HG03135 (cell line): ENCODE measurements around the gene TTC7B.

Experiments
- ATAC-seq: cut with Tn5 transposase; IDR thresholded peaks from one replicate; pipeline ENCODE4 v1.9.1; 2021; ENCODE audit warnings: mild to moderate bottlenecking, moderate library complexity; ENCODE audit not compliant: unreplicated experiment

Gene TTC7B

DNA sequence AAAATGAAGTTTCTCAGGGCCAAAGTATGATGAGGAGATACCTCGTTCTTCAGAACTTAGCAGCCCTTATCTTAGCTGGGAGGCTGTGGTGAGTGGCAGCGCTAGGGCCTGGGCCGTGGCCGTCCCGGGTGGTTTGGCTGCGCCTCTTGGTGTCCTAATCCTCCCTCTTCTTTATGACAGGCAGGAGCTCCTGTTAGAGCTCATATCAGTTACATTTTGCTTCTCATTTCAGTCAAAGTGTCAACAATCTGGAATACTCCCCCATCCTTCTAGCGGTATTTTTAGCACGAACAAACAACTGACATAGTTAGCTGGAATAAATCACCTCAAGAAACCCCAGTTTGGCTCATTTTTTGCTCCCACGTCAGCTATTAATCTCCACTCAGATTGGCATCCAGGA is 188.8 kb downstream of the TTC7B start:
- no peak for ATAC-seq

DNA sequence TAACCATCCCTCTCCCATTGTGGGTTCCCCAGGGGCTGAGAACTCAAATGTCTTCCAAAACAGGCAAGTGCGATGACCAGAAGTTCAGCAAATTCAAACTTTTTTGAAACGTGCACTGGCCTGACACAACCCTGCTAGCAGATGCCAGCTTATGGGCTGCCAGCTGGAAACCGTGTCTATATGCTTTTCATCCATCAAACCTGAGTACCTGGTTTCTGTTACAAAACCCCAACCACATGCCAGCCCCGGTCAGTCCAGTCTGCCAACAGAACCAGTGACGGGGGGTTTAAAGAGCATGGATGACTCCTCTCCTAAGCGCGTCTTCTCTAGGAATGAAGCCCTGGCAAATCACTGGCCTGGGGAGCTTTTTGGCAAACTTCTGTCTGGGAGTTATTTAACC is 189.7 kb downstream of the TTC7B start:
- ATAC-seq = no peak

DNA sequence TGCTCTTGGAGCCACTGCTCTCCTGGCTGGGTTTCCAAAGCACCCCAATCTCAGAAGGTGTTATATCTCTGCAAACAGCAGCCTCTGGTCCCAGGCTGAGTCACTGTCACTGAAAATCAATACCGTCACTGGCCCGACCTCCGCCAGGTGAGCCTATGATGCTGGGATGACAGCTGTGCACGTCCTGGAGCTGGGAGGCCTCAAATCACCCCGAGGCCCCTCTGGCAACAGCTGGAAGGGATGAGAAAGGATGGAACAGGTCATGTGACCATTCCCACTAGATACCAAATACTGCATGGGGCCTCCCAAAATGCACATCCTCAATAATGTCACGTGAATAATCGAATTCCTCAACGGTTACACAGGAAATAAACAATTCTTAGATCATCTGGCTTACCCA is 190.8 kb downstream of the TTC7B start:
- no peak for ATAC-seq

DNA sequence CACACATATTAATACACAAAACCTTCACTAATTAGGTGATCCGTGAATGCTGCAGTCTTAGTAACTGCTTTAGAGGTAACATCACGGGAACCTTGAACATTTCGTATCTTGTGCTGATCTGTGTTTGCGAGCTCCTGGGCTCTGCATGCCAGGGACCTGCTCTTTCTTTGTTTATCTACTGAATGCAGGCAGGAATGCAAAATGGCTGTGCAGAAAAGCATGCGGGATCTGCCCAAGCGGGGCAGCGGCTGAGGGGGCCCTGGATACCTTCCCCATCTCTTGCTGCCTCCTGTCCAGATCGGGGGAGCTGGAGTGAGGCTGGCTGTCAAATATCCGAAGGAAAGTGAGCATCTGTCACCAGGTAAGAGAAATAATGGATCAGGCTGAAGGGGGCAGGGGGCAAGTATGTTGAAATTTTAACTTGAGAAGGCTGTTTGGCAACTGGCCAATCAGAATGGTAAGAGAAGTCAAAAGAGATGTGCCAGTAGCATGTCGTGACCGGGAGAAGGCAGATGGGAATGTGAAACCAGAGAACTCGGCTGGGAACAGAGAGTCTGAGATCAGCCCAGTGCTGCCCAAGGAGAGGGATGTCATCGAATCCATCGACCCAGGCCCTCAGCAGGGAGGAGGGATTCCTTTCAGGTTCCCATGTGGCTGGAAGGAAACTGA is 191.4 kb downstream of the TTC7B start:
- no peak for ATAC-seq

DNA sequence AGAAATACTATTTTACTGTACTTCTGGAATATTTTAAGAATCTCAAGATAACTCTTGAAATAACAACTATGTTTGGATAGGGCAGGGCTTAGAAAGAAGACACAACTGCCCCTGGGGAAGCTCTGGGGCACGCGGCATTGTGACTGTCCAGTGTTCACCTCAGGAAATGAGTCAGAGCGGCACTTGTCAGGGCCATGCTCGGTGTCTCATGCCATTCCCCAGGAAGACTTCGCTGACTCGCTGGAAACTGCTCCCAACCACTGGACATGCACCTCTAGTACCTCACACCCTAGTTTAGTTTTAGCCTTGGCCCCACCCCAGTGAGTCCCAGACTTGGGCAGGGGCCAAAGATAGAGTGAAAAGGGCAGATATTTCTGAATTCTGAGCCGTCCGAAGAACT is 192.0 kb downstream of the TTC7B start:
- no peak for ATAC-seq

DNA sequence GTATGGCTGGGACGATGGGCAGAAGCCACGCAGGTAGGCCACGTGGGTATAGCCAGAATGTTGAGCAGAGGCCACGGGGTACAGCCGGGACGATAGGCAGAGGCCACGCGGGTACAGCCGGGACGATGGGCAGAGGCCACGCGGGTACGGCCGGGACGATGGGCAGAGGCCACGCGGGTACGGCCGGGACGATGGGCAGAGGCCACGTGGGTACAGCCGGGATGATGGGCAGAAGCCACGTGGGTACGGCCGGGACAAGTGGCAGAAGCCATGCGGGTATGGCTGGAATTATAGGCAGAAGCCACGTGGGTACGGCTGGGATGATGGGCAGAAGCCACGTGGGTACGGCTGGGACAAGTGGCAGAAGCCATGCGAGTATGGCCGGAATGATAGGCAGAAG is 195.0 kb downstream of the TTC7B start:
- no peak for ATAC-seq

DNA sequence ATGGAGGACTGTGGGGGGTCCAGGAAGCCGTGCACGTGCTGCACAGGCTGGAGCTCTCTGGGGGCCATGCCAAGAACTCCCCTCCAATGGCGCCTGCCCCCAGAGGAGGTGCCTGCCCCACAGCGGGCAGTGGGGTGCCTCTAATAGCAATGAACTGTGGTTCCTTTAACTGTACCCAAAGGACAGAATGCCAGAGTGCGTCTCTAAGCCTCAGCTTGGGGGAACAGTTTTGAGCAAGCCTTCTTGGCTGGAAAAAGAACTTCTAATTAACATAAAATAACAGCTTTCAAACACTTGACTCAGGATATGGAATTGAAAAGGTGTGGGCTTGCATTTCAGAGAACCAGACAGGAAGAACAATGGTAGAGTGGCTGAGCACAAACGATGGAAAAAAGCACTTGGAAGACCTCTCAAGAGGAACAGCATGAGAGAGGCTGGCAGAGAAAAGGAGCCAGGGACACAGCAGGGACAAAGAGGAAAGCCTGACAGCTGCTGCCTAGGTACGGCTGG is 195.6 kb downstream of the TTC7B start:
- ATAC-seq = no peak

DNA sequence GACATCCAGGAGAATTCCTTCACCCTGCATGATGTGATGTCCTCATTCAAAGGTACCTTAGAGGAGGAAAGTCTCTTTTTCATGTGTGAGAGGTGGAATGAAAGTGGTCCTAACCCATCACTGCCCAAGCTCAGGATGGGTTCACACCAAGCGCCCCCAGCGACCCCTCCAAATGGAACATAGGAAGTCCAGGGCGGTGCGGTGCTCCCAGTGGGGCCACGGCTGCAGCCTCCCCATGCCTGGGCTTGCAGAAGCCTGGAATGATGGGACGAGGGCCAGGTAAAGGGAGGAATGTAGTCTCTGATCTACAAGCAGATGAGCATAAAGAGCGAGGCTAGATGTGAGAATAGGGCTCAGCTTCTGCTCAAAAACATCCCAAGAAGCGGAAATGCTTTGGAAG is 196.3 kb downstream of the TTC7B start:
- ATAC-seq = no peak

DNA sequence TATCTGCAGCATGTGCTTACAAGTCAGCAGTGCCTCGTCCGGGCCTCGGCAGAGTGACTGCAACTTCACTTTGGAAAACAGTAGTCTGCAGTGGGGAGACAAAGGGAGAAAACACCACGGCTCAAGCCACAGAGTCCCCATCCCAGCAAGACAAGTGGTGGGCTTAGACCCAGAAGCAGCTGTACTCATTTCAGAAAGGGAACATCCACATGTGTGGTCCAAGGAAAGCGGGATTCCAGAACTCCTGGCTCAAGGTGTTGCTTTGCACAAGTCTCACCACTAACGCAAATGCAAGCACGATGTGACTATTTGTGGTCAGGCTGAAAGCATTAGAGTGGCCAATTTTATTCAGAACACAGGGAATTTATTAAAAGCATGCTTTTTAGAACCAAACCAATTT is 198.3 kb downstream of the TTC7B start:
- no peak for ATAC-seq

DNA sequence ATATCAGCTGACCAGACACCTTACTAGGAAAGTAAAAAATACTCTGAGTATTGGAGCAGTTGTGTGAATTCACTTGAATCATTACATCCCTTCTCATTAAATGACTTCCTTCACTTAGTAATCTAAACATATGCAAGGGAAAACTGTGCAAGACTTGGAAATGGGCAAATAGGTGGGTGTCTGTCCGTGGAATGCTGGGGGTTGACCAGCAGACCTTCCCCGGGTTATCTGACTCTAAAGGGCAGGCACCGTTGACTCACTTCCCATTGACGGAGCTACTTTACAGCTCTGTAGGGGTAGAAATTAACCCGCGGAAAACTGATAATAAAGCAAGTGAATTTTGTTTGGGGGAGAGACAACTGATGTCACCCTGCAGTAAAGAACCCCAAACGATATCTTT is 199.3 kb downstream of the TTC7B start:
- ATAC-seq = no peak

DNA sequence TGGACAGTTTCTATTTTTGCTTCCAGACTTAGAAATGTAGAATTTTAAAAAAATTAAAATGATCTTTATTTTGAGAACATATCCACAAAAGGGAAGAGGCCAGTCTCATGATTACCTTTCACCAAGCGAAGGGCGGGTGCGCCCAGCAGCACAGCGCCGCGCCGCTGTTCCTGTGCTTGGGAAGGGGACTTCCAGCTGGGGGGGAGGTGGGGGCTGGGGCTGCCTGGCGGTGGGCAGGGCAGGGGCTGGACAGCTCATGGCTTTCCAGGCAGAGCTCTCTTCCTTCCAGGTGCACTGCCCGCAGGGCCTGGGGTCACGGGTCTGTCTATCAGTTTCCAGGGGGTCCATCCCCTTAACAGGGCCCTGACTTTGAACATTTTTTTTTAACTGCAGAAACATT is 199.9 kb downstream of the TTC7B start:
- no peak for ATAC-seq

DNA sequence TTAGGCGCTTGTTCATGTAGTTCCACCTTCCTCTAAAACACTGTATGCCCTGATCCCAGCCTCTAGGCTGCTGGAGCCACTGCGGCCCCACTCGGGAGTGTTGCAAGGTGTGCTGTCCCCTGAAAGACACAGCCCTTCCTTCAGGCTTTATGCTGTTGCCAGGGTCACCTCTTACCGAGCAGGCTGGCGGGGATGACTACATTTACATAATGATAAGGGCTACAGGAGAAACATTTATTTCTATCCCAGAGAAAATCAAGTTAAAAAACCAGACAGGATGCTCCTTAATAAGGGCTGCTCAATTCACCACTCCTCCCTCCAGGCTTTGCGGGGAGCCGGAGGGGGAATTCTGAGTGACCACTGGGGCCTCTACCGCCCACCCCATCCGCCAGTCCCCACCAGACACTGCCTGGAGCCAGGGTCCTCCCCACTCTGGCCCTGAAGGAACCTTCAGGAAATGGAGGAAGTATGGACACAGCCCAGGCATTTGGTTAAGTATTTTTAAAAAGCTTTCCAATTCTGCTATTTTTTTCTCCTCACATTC is 200.6 kb downstream of the TTC7B start:
- no peak for ATAC-seq

DNA sequence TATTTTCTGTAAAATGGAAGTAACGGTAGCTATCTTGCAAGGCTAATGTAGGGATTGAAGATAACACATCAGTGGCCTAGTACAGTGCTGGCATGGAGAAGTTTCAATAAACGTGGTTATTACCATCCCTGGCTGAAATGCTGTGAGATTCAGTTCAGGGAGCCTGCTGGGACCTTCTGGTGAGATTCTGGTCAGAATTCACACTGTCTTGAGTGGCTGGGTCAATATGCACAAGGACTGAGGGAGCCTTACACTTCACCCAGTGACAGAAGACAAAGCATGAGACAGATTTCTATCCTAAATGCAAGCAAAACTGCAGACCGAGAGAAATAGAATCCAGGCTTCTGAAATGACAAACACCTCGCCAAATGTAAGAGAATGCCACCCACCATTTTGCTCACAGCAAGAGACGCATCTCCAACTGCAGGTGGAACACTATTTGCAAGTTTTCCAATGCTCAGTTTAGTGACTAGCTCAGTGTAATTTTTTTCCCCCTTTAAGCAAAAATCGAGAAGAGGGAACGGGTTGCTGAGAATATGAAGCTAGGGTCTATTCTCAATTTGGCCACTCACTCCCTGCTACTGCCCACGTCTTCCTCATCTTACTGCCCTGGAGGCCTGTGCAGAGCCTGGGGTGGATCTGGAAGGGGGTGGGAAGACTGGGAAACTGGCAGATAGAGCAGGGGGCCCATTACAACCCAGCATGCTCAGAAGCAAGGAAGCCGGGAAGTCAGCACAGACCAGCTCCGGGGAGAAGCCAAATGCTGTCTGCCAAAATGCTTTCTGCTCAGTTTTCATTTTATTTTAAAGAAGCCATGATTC is 201.3 kb downstream of the TTC7B start:
- ATAC-seq = no peak

DNA sequence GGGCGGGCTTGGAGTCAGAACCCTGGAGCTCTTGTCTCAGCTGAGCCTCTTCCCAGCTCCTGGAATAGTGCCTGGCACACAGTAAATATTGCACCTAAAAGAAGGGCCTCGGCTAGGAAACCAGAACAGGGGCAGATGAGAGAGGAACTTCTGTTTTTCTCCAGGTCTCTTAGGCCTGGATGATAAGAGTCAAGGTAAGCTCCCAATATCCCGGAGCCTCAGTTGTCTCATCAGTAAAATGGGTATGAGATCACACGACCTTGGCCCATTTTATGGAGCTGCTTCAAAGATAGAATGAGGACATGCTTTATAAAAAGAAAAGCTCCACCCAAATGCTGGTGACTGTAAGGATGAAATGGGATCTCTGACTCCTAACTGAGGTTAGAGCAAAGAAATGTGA is 202.2 kb downstream of the TTC7B start:
- ATAC-seq = no peak

DNA sequence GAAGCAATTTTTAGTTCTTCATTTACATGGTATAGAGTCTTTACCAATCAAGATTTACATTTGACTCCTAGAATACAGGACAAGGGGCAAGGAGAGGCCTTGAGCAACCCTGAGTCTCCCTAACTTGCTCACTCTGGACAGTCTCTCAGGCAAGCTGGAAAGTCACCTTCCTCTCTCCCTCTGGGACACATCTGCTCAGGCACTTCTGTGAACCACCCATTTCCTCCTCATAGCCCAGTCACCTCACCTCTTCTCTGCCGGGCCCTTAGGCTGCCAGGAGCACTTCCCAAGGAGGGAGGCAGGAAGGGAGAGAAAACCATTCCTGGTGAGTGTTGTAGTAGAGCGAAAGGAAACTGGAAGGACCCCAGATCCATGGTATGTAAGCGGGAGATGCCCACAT is 202.8 kb downstream of the TTC7B start:
- no peak for ATAC-seq

DNA sequence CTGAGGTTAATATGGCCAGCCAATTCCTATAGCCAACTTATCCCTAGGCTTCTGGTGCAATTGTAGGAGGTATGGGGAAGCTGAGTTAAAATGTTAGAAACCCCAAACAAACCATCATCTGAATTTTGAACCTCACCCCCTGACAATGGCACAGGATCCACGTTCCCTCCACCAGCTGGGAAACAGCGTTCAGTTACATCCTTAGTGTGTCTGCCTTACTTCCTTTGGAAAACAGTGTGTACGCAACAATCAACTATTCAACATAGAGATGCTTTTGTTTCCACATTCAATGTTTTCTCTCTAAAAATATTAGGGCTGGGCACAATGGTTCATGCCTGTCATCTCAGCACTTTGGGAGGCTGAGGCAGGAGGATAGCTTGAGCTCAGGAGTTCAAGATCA is 203.4 kb downstream of the TTC7B start:
- no peak for ATAC-seq

DNA sequence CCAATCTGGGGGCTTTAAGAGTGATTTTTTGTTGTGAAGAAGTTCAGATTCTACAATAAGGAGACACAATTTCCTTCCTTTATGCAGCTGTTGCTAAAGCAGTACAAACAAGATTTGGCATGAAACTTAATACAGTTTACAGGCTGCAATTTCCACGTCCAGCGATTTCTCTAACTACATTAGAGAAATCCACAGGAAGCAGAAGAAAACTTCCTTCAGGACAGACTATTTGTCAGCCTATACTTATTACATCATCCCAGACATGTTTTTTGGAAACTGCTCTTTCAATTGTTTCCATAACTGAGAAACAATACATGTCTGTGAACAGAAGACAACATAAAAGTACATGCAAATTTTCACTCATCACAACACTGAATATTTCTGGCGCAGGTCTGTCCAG is 204.3 kb downstream of the TTC7B start:
- ATAC-seq = no peak

DNA sequence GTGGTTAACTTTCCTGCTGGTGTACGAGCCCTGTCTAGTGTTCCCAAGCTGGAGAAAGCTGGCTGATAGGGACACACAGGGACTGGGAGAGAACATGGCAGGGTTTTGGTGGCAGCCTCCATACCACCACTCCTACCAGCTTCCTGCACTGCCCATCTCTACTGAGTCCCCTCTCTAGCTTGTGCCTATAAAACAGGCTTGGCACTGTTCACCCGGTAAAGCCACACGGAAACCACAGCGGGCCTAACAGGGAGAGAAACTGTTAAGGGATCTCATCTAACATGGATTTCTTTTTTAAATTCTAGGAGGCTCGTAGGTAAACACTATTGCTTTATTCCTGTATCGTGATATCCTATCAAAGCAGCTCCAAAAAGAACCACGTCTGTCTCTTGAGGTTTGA is 204.7 kb downstream of the TTC7B start:
- ATAC-seq = no peak

DNA sequence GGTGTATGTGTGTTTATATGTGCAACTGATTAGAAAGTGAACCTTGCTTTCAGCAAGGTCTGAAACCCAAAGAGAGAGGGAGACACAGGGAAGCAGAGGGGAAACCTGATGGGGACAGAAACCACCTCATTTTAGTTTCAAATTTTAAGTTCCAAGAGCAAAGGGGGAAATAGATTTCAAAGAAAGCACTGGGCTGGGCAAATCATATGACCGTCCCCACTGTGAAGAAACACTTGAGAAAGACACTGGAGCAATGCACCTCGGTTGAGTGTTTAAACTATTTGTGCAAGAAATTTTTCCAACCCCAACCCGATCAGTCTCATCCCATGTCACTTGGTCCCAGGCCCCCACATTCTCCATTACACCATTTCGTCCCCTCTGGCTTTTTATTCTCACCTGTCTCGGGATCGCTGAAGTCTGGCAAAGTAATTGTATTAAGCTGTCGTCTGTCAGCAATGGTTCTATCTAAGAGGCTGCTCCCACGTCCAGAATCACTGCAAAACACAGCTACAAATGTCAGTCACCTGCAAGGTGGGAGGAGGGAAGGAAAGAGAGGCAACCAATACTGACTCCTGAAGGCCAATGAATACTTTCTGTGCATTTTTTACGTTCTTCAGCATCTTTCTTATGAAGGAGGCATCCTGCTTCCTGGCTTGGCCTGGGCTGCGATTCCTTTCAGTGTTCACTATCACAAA is 205.7 kb downstream of the TTC7B start:
- no peak for ATAC-seq

DNA sequence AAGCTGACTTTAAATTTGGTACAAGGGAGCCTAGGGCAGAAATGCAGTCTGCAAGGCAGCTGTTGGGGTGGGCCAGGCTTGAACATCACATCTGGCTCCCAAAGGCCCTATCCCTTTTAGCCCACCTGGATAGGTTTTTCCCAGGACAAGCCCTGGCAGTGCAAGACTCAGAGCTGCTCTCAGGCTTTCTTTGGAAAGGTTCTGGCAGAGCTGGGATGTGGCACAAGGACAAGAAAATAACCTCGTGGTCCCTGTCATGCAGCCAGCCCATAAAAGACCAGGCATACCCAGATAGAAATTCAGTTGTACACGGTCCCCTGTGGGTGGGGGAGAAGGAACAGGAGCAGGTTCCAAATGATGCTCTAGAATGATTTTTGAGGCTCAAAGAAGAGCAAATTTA is 206.9 kb downstream of the TTC7B start:
- no peak for ATAC-seq

DNA sequence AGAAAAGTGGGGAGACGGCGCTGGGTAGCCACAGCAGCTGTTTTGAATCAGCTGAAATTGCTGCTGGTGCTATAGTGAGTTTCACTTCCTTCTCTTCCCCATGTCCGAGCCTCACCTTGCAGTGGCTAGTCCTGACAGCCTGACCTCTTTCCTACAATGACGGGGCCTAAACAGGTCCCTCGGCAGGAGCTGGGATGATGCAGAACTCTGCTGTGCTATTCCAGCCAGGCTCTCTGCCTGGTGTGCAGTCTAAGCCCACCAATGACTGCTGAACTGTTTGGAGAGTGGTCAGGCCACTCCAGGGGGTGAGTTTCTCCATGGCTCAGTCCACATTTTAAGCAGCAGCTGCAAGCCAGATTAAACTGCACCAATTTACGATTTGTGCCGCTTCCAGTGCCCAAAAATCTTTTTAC is 207.3 kb downstream of the TTC7B start:
- no peak for ATAC-seq

DNA sequence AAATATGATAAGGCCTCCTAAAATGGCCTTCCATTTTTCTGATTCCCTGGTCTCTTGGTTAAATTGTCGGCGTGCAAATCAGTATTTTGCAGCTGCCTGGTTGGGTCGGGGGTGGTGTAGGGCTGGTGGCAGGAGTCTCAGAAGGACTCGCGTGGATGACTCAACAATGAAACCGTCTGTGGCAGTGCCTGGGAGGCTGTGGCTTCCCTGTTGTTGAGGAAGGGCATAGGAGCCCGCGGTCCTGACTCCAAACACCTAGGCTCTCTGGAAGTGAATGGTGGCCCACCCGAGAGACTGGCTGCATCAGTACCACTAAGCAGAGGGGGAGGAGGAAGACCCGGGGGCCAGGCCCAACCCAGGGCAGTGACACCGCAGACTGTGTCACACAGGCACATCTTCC is 207.9 kb downstream of the TTC7B start:
- no peak for ATAC-seq
